Fibroblast of lung (primary cell): Measurements from ENCODE around the gene SPTBN5. TPM values are rescaled to one million over a fixed set of nuclear protein-coding genes. Genes with fewer than 3 reads are reported as not detected.

Source experiments
- DNase-seq, 2 donors: peaks; one replicate each; pipeline versions ENCODE4 v3.0.0 to v3.0.0-alpha.2; 2010; ENCODE audit warnings: low read depth in 2 of 2
- H2AFZ ChIP-seq: 2 replicates; pipeline ENCODE4 v1.5.1; 2012; ENCODE audit warnings: low read length, control low read depth, inconsistent platforms
- H3K27ac ChIP-seq: 2 replicates; pipeline ENCODE4 v1.5.1; 2011; ENCODE audit warnings: low read length, control low read depth; ENCODE audit not compliant: insufficient read depth
- H3K27me3 ChIP-seq: 2 replicates; pipeline ENCODE4 v1.5.1; 2011; ENCODE audit warnings: mild to moderate bottlenecking, low read length; ENCODE audit not compliant: control insufficient read depth, insufficient read depth
- H3K36me3 ChIP-seq: 2 replicates; pipeline ENCODE4 v1.5.1; 2011; ENCODE audit warnings: low read length; ENCODE audit not compliant: control insufficient read depth, insufficient read depth
- H3K4me1 ChIP-seq: 2 replicates; pipeline ENCODE4 v1.5.1; 2011; ENCODE audit warnings: low read length; ENCODE audit not compliant: control insufficient read depth, insufficient read depth; ENCODE audit errors: extremely low read depth
- H3K4me2 ChIP-seq: 2 replicates; pipeline ENCODE4 v1.5.1; 2011; ENCODE audit warnings: low read length, control low read depth; ENCODE audit not compliant: insufficient read depth; ENCODE audit errors: extremely low read depth
- H3K4me3 ChIP-seq, 4 experiments: fragments of 200-600 bp in 1 of 4; sonication (generic) in 1 of 4; replicated peaks in 1 of 4; 2 replicates each; pipeline ENCODE4 v1.5.1; 2011 to 2016; ENCODE audit warnings: low read length in 4 of 4, low read depth in 3 of 4, mild to moderate bottlenecking in 3 of 4, control low read depth in 2 of 4, inconsistent platforms in 1 of 4, mixed read lengths in 1 of 4; ENCODE audit not compliant: insufficient read depth in 1 of 4; ENCODE audit errors: control extremely low read depth in 1 of 4
- H3K79me2 ChIP-seq: 2 replicates; pipeline ENCODE4 v1.5.1; 2012; ENCODE audit warnings: mild to moderate bottlenecking, low read length, inconsistent platforms; ENCODE audit not compliant: control insufficient read depth, insufficient read depth
- H3K9ac ChIP-seq: 2 replicates; pipeline ENCODE4 v1.5.1; 2011; ENCODE audit warnings: mild to moderate bottlenecking, low read length, control low read depth; ENCODE audit not compliant: insufficient read depth
- H3K9me3 ChIP-seq: 2 replicates; pipeline ENCODE4 v1.5.1; 2012; ENCODE audit warnings: low read depth, low read length; ENCODE audit not compliant: control insufficient read depth, insufficient read depth
- H4K20me1 ChIP-seq: 2 replicates; pipeline ENCODE4 v1.5.1; 2011; ENCODE audit warnings: low read length; ENCODE audit not compliant: control insufficient read depth, insufficient read depth; ENCODE audit errors: extremely low read depth
- CTCF ChIP-seq, 2 donors: IDR thresholded peaks in 1 of 2; conservative IDR thresholded peaks in 1 of 2; 1 replicate in 1 of 2; 2 replicates in 1 of 2; pipeline ENCODE4 v1.5.1; 2011 to 2012; ENCODE audit warnings: low read length in 2 of 2, control low read depth in 1 of 2, inconsistent platforms in 1 of 2, low read depth in 1 of 2, mild to moderate bottlenecking in 1 of 2
- EZH2 ChIP-seq: IDR thresholded peaks from 2 replicates; pipeline ENCODE4 v1.5.1; 2012; ENCODE audit warnings: low read length, control low read depth, mild to moderate bottlenecking; ENCODE audit errors: missing control alignments
- polyA plus RNA-seq, 2 donors: library from polyadenylated mRNA; depleted of rRNA in 1 of 2; stranded (reverse) in 1 of 2; unstranded in 1 of 2; fragments of >200 nt; gene quantifications; 2 replicates each; pipeline ENCODE4 v1.2.1, GENCODE V29; 2011 to 2012; ENCODE audit warnings: missing spikeins in 1 of 2
- total RNA-seq: library from RNA; depleted of rRNA; stranded (reverse); fragments of >200 nt; gene quantifications from 2 replicates; pipeline ENCODE4 v1.2.1, GENCODE V29; 2014

The SPTBN5 gene
- total and polyA plus RNA-seq, 2 donors (not counting 1 experiment from before 2014, with no cell fraction given) = 0.43 to 0.66 TPM

- TF ChIP-seq CTCF (conservative IDR thresholded peaks at IDR 0.05 in 1 of 2, IDR thresholded peaks at IDR 0.05 in 1 of 2; ENCODE audit: low read depth in 1 of 2, low read length in 2 of 2) (no peak), EZH2 (no peak)
- no peaks in the 10 kb centered on the region for H3K27me3 ChIP-seq
- no peak overlapping the region for H3K9ac ChIP-seq
- no peaks in the 10 kb centered on the region for H3K9me3 ChIP-seq
- H3K36me3 ChIP-seq = peaks cover 27% of the 10 kb centered on the region
- H2AFZ ChIP-seq = no peak overlapping the region
- H3K4me3 ChIP-seq = no peak overlapping the region
- H3K4me2 ChIP-seq = no peak overlapping the region
- no peak overlapping the region for H3K27ac ChIP-seq
- no peak for DNase-seq
- H4K20me1 ChIP-seq = no peaks in the 10 kb centered on the region
- no peaks in the 10 kb centered on the region for H3K4me1 ChIP-seq
- no peaks in the 10 kb centered on the region for H3K79me2 ChIP-seq
Measured at GRCh38 chr15:41822471-41822870, 71.4 kb downstream of the SPTBN5 start.

- peaks cover 30% of the 10 kb centered on the region for H3K36me3 ChIP-seq
Measured at GRCh38 chr15:41821831-41822230, 72.0 kb downstream of the SPTBN5 start.

GRCh38 chr15:41820791-41821423, 72.9 kb downstream of the SPTBN5 start:
- Histone ChIP-seq H3K79me2 (no peaks in the 10 kb centered on the region), H3K36me3 (peaks cover 30% of the 10 kb centered on the region)
- DNase-seq = no peak

More at GRCh38 chr15:41821831-41822230, 72.0 kb downstream of the SPTBN5 start:
- no peak overlapping the region for H3K4me2 ChIP-seq
- TF ChIP-seq EZH2 (no peak), CTCF (conservative IDR thresholded peaks at IDR 0.05 in 1 of 2, IDR thresholded peaks at IDR 0.05 in 1 of 2; ENCODE audit: low read depth in 1 of 2, low read length in 2 of 2) (no peak)
- H3K27me3 ChIP-seq = no peaks in the 10 kb centered on the region
- H3K27ac ChIP-seq = no peak overlapping the region
- H3K79me2 ChIP-seq = no peaks in the 10 kb centered on the region
- no peak overlapping the region for H3K4me3 ChIP-seq
- H3K4me1 ChIP-seq = no peaks in the 10 kb centered on the region
- no peaks in the 10 kb centered on the region for H4K20me1 ChIP-seq
- no peak overlapping the region for H3K9ac ChIP-seq
- DNase-seq = no peak
- H2AFZ ChIP-seq = no peak overlapping the region
- no peaks in the 10 kb centered on the region for H3K9me3 ChIP-seq

More at GRCh38 chr15:41820791-41821423, 72.9 kb downstream of the SPTBN5 start:
- Histone ChIP-seq H3K9me3 (no peaks in the 10 kb centered on the region), H3K4me2 (no peak overlapping the region), H3K27me3 (no peaks in the 10 kb centered on the region), H3K27ac (no peak overlapping the region), H3K4me3 (no peak overlapping the region), H3K9ac (no peak overlapping the region), H3K4me1 (no peaks in the 10 kb centered on the region), H4K20me1 (no peaks in the 10 kb centered on the region), H2AFZ (no peak overlapping the region)
- TF ChIP-seq CTCF (conservative IDR thresholded peaks at IDR 0.05 in 1 of 2, IDR thresholded peaks at IDR 0.05 in 1 of 2; ENCODE audit: low read depth in 1 of 2, low read length in 2 of 2) (no peak), EZH2 (no peak)
